IMR-90 (cell line): ENCODE measurements around the gene NBEA. TPM values are rescaled to one million over a fixed set of nuclear protein-coding genes. Genes with fewer than 3 reads are reported as not detected.

ENCODE experiments used
- ATAC-seq: fragments of 200-7000 bp; cut with Tn5 transposase; 2 replicates; pipeline ENCODE4 v1.9.1; 2020; ENCODE audit warnings: low read depth, mild to moderate bottlenecking, moderate library complexity
- BruUV-seq: library from RNA; stranded (reverse); fragments of 400-500 nt; replicated peaks from 2 replicates; lab custom pipeline; 2021; lab: Mats Ljungman, UMichigan
- CTCF ChIA-PET: fragments of 300-600 bp; formaldehyde crosslinking; extraction: SDS; loops from one replicate; lab custom pipeline; 2021; ENCODE audit warnings: antibody characterized with exemption; lab: Yijun Ruan, JAX
- POLR2A ChIA-PET: fragments of 300-600 bp; sonication (Branson Sonifier 250); formaldehyde crosslinking; loops from one replicate; lab custom pipeline; 2022; ENCODE audit warnings: antibody characterized with exemption; ENCODE audit not compliant: unreplicated experiment; lab: Charles Lee
- DNase-seq: peaks from one replicate; pipeline ENCODE4 v3.0.0; 2013
- H2AFZ ChIP-seq: replicated peaks from 2 replicates; pipeline ENCODE3; 2013; ENCODE audit warnings: low read length, mild to moderate bottlenecking; ENCODE audit not compliant: poor library complexity
- H2AK5ac ChIP-seq: 2 replicates; pipeline ENCODE4 v1.6.1; 2013; ENCODE audit warnings: low read depth, low read length, inconsistent platforms
- H2AK9ac ChIP-seq: replicated peaks from 2 replicates; pipeline ENCODE3; 2013; ENCODE audit warnings: mild to moderate bottlenecking, low read depth, low read length, moderate library complexity; ENCODE audit not compliant: poor library complexity
- H2BK120ac ChIP-seq: 2 replicates; pipeline ENCODE4 v1.6.1; 2013; ENCODE audit warnings: low read depth, low read length, inconsistent platforms
- H2BK15ac ChIP-seq: 3 replicates; pipeline ENCODE4 v1.6.1; 2013; ENCODE audit warnings: low read depth, low read length, inconsistent platforms
- H2BK20ac ChIP-seq: 2 replicates; pipeline ENCODE4 v1.6.1; 2013; ENCODE audit warnings: low read depth, mild to moderate bottlenecking, inconsistent platforms, low read length, moderate library complexity
- H2BK5ac ChIP-seq: 2 replicates; pipeline ENCODE4 v1.6.1; 2013; ENCODE audit warnings: mild to moderate bottlenecking, low read depth, low read length, inconsistent platforms; ENCODE audit not compliant: poor library complexity, severe bottlenecking
- H3K14ac ChIP-seq: replicated peaks from 2 replicates; pipeline ENCODE4 v1.6.1; 2013; ENCODE audit warnings: low read depth, low read length, inconsistent platforms
- H3K18ac ChIP-seq: 2 replicates; pipeline ENCODE4 v1.6.1; 2013; ENCODE audit warnings: low read depth, low read length, control low read depth
- H3K23ac ChIP-seq: 2 replicates; pipeline ENCODE4 v1.6.1; 2013; ENCODE audit warnings: low read depth, low read length, inconsistent platforms
- H3K27ac ChIP-seq: 2 replicates; pipeline ENCODE4 v1.5.1; 2013; ENCODE audit warnings: mild to moderate bottlenecking, control low read depth, low read length; ENCODE audit not compliant: insufficient read depth
- H3K27me3 ChIP-seq: 2 replicates; pipeline ENCODE4 v1.6.1; 2013; ENCODE audit warnings: low read length; ENCODE audit not compliant: control insufficient read depth, insufficient read depth
- H3K36me3 ChIP-seq: 2 replicates; pipeline ENCODE4 v1.6.1; 2013; ENCODE audit warnings: low read length, mixed read lengths; ENCODE audit not compliant: control insufficient read depth, insufficient read depth
- H3K4ac ChIP-seq: 2 replicates; pipeline ENCODE4 v1.6.1; 2013; ENCODE audit warnings: low read depth, low read length, inconsistent platforms
- H3K4me1 ChIP-seq: 2 replicates; pipeline ENCODE4 v1.6.1; 2013; ENCODE audit warnings: low read length, mixed read lengths; ENCODE audit not compliant: control insufficient read depth, insufficient read depth
- H3K4me2 ChIP-seq: 2 replicates; pipeline ENCODE4 v1.6.1; 2013; ENCODE audit warnings: low read depth, mild to moderate bottlenecking, control low read depth, low read length, moderate library complexity
- H3K4me3 ChIP-seq: 2 replicates; pipeline ENCODE4 v1.5.1; 2013; ENCODE audit warnings: low read depth, mild to moderate bottlenecking, control low read depth, low read length, moderate library complexity; ENCODE audit not compliant: insufficient read depth
- H3K56ac ChIP-seq: 2 replicates; pipeline ENCODE4 v1.6.1; 2013; ENCODE audit warnings: low read length, inconsistent platforms; ENCODE audit not compliant: insufficient read depth; ENCODE audit errors: extremely low read depth
- H3K79me1 ChIP-seq, 2 experiments: 2 replicates each; pipeline ENCODE4 v1.6.1; 2013; ENCODE audit warnings: low read length in 2 of 2, inconsistent platforms in 1 of 2, low read depth in 1 of 2
- H3K9ac ChIP-seq: 2 replicates; pipeline ENCODE4 v1.6.1; 2013; ENCODE audit warnings: low read depth, low read length, control low read depth
- H3K9me1 ChIP-seq: 2 replicates; pipeline ENCODE4 v1.6.1; 2013; ENCODE audit warnings: low read length, inconsistent platforms; ENCODE audit not compliant: insufficient read depth
- H3K9me3 ChIP-seq: 2 replicates; pipeline ENCODE4 v1.6.1; 2013; ENCODE audit warnings: low read length; ENCODE audit not compliant: control insufficient read depth, insufficient read depth
- H4K20me1 ChIP-seq: 2 replicates; pipeline ENCODE4 v1.6.1; 2013; ENCODE audit warnings: low read length, inconsistent platforms; ENCODE audit not compliant: insufficient read depth
- H4K5ac ChIP-seq: 2 replicates; pipeline ENCODE4 v1.6.1; 2013; ENCODE audit warnings: mild to moderate bottlenecking, low read depth, low read length, control low read depth
- H4K8ac ChIP-seq, 2 experiments: 2 replicates each; pipeline ENCODE4 v1.6.1; 2013; ENCODE audit warnings: low read depth in 2 of 2, low read length in 2 of 2, control low read depth in 1 of 2, inconsistent platforms in 1 of 2
- H4K91ac ChIP-seq: 2 replicates; pipeline ENCODE4 v1.6.1; 2013; ENCODE audit warnings: low read depth, low read length, inconsistent platforms; ENCODE audit not compliant: insufficient read depth
- CEBPB ChIP-seq: IDR thresholded peaks from 2 replicates; pipeline ENCODE4 v1.6.1; 2012; ENCODE audit warnings: low read depth, low read length, improper control_type of control experiment
- FOS ChIP-seq: fragments of 150-350 bp; IDR thresholded peaks from 2 replicates; pipeline ENCODE4 v1.6.1; 2016; ENCODE audit warnings: low read depth, low read length
- POLR2A ChIP-seq: IDR thresholded peaks from 2 replicates; pipeline ENCODE4 v1.6.1; 2012; ENCODE audit warnings: mild to moderate bottlenecking, low read depth, low read length
- RAD21 ChIP-seq: IDR thresholded peaks from 2 replicates; pipeline ENCODE4 v1.6.1; 2012; ENCODE audit warnings: low read length, improper control_type of control experiment
- RCOR1 ChIP-seq: IDR thresholded peaks from 2 replicates; pipeline ENCODE4 v1.6.1; 2012; ENCODE audit warnings: mild to moderate bottlenecking, low read length, improper control_type of control experiment; ENCODE audit not compliant: insufficient replicate concordance
- RFX5 ChIP-seq: IDR thresholded peaks from 2 replicates; pipeline ENCODE4 v1.8.0; 2012; ENCODE audit warnings: low read depth, mild to moderate bottlenecking, low read length, moderate library complexity
- WGBS, 2 experiments: methylation state at CpG; one replicate each; pipeline versions ENCODE4 v1.1.5 to v1.1.7; 2013; ENCODE audit warnings: missing lambda C conversion rate in 2 of 2; ENCODE audit not compliant: insufficient read length in 1 of 2; ENCODE audit errors: extremely low coverage in 2 of 2; 5-methylcytosine and 5-hydroxymethylcytosine counted together
- dilution Hi-C: fragments of 300-500 bp; cut with HindIII; formaldehyde crosslinking; loops from one replicate; pipeline ENCODE4 v1.14.3; 2018; ENCODE audit warnings: low sequenced_read_pairs; ENCODE audit not compliant: unreplicated experiment
- in situ Hi-C: fragments of 300-500 bp; cut with MboI; formaldehyde crosslinking; loops from 3 replicates; pipeline ENCODE4 v1.14.3; 2019; ENCODE audit warnings: low sequenced_read_pairs, inconsistent platforms, mixed read lengths
- intact Hi-C: fragments of 100-400 bp; cut with micrococcal nuclease; formaldehyde crosslinking; loops from 2 replicates; pipeline ENCODE4 v1.10.0; 2022
- polyA plus RNA-seq, 3 experiments: library from polyadenylated mRNA; depleted of rRNA; stranded (reverse); fragments of >200 nt; gene quantifications; 2 replicates each; pipeline ENCODE4 v1.2.3, GENCODE V29; 2012; ENCODE audit warnings: low replicate concordance in 1 of 3
- total RNA-seq: library from RNA; depleted of rRNA; stranded (reverse); fragments of >200 nt; gene quantifications from 2 replicates; pipeline ENCODE4 v1.2.3, GENCODE V29; 2012
- TF ChIP-seq, protein P1 (sequence below): fragments of 150-350 bp; IDR thresholded peaks from 2 replicates; pipeline ENCODE4 v1.6.1; 2017; ENCODE audit warnings: mild to moderate bottlenecking, antibody characterized with exemption, low read length, low read depth

NBEA gene
- total and polyA plus RNA-seq, 2 of the 4 experiments (the other 2 are of a cell fraction), result 0.82 to 2.2 TPM

DNA sequence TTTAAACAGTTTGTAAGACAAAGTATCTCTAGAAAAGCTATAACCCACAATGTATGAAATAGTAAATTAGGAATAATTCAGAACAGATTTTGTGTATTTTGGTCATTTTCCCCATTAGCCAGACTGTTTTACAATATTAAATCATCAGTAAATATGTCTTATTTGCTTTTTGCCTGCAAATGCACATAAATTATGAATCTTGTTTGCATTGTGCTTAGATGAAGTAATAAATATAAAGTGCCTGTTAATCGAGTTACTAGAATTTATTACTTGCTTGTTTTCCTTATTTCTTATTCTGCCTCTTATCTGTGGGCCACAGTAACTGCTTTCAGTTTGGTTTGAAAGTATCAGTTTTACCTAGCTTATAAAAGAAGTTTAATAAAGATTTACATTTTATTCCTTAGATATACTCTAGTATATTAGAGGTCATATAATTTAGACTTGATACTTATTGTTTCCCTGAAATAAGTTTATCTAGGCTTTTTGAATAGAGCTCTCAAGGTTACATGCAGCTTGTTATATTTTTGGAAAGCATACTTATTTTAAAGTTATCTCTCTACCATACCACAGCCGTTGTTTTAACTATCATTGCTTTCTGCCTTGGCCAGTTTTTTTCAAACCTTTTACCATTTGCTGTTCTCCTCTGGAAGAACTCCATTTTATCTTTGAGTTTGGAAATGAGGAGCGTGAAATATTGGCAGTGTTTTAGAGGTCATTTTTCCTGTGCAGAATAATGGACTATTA is 238.0 kb downstream of the NBEA start:
- Histone ChIP-seq H3K4me1 (no peaks in the 10 kb centered on the region), H3K9me3 (no peaks in the 10 kb centered on the region), H3K27me3 (no peaks in the 10 kb centered on the region), H4K91ac (no peak overlapping the region), H4K8ac (no peak overlapping the region), H3K23ac (no peak overlapping the region), H2AK9ac (no peak overlapping the region), H3K14ac (no peak overlapping the region), H3K36me3 (no peaks in the 10 kb centered on the region), H3K9ac (no peak overlapping the region), H2BK120ac (no peak overlapping the region), H2AFZ (no peak overlapping the region), H3K4me3 (no peak overlapping the region), H3K18ac (no peak overlapping the region), H4K20me1 (no peaks in the 10 kb centered on the region), H3K27ac (no peak overlapping the region), H3K4me2 (no peak overlapping the region), H2AK5ac (no peak overlapping the region), H2BK15ac (no peak overlapping the region), H4K5ac (no peak overlapping the region), H3K4ac (no peak overlapping the region), H3K79me1 (no peaks in the 10 kb centered on the region), H2BK5ac (no peak overlapping the region), H2BK20ac (no peak overlapping the region), H3K9me1 (no peaks in the 10 kb centered on the region), H3K56ac (no peak overlapping the region)
- TF ChIP-seq RAD21, result no peak
- no peak for TF ChIP-seq CEBPB
- no peak for TF ChIP-seq FOS
- no peak for TF ChIP-seq POLR2A
- TF ChIP-seq RFX5, result no peak
- TF ChIP-seq, protein P1, sequence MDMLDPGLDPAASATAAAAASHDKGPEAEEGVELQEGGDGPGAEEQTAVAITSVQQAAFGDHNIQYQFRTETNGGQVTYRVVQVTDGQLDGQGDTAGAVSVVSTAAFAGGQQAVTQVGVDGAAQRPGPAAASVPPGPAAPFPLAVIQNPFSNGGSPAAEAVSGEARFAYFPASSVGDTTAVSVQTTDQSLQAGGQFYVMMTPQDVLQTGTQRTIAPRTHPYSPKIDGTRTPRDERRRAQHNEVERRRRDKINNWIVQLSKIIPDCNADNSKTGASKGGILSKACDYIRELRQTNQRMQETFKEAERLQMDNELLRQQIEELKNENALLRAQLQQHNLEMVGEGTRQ, result no peak
- no peak for TF ChIP-seq RCOR1
- ATAC-seq, result no peak
- ChIA-PET POLR2A (no interaction called here), CTCF (interaction anchor here (1.4 kb wide), 1 partner anchor 16 kb away, joined by 4 read pairs; no protein-coding TSS in a partner anchor)
- WGBS, 2 experiments, result no CpG with 5 or more reads among the region's 3 CpGs
- intact Hi-C loops (loop anchor here (10.0 kb wide), 1 partner anchor 775 kb away; no protein-coding TSS in a partner anchor), in situ Hi-C loops (no loop called here), dilution Hi-C loops (no loop called here)
- DNase-seq, result no peak
- BruUV-seq, result no TSS peak
